Keratinocyte (primary cell): Measurements from ENCODE around the gene CEBPG. TPM values are rescaled to one million over a fixed set of nuclear protein-coding genes. Genes with fewer than 3 reads are reported as not detected.
A peak's percentile ranks its signal among the peaks of the same experiment; 100 is the strongest.

Experiments
- DNase-seq: peaks from one replicate; pipeline ENCODE4 v3.0.0-alpha.2; 2011; ENCODE audit warnings: low read depth, missing footprints, low spot score
- FAIRE-seq: peaks from 2 replicates; lab custom pipeline; 2011; peaks lifted over from hg19 to GRCh38; lab: Jason Lieb, UNC
- H2AFZ ChIP-seq: 2 replicates; pipeline ENCODE4 v1.6.0; 2012; ENCODE audit warnings: low read length, control low read depth, inconsistent platforms; ENCODE audit not compliant: control insufficient read depth
- H3K27ac ChIP-seq: 2 replicates; pipeline ENCODE4 v1.5.1; 2011; ENCODE audit warnings: low read length; ENCODE audit not compliant: control insufficient read depth, insufficient read depth
- H3K27me3 ChIP-seq: 3 replicates; pipeline ENCODE4 v1.6.0; 2011; ENCODE audit warnings: low read length; ENCODE audit not compliant: control insufficient read depth, insufficient read depth; ENCODE audit errors: extremely low read depth
- H3K36me3 ChIP-seq, 2 experiments: 2 replicates in 1 of 2; 3 replicates in 1 of 2; pipeline ENCODE4 v1.5.1; 2011; ENCODE audit warnings: low read length in 2 of 2, mild to moderate bottlenecking in 1 of 2; ENCODE audit not compliant: control insufficient read depth in 2 of 2, insufficient read depth in 2 of 2; ENCODE audit errors: extremely low read depth in 1 of 2
- H3K4me1 ChIP-seq: 3 replicates; pipeline ENCODE4 v1.5.1; 2011; ENCODE audit warnings: low read length; ENCODE audit not compliant: control insufficient read depth, insufficient read depth; ENCODE audit errors: extremely low read depth
- H3K4me2 ChIP-seq: 3 replicates; pipeline ENCODE4 v1.6.0; 2011; ENCODE audit warnings: low read depth, low read length; ENCODE audit not compliant: control insufficient read depth, insufficient read depth; ENCODE audit errors: extremely low read depth
- H3K4me3 ChIP-seq, 3 experiments: fragments of 200-600 bp in 1 of 3; sonication (generic) in 1 of 3; 2 replicates in 2 of 3; 3 replicates in 1 of 3; pipeline ENCODE4 v1.5.1; 2011 to 2016; ENCODE audit warnings: low read length in 3 of 3, mild to moderate bottlenecking in 3 of 3, control low read depth in 2 of 3, inconsistent platforms in 1 of 3, low read depth in 1 of 3, mixed read lengths in 1 of 3, mixed run types in 1 of 3, moderate library complexity in 1 of 3; ENCODE audit not compliant: control insufficient read depth in 2 of 3, insufficient read depth in 2 of 3; ENCODE audit errors: extremely low read depth in 1 of 3
- H3K79me2 ChIP-seq: 2 replicates; pipeline ENCODE4 v1.6.0; 2012; ENCODE audit warnings: low read length; ENCODE audit not compliant: control insufficient read depth, insufficient read depth
- H3K9ac ChIP-seq: 3 replicates; pipeline ENCODE4 v1.6.0; 2011; ENCODE audit warnings: low read length; ENCODE audit not compliant: control insufficient read depth, insufficient read depth; ENCODE audit errors: extremely low read depth
- H3K9me1 ChIP-seq: 3 replicates; pipeline ENCODE4 v1.6.0; 2011; ENCODE audit warnings: low read length; ENCODE audit not compliant: control insufficient read depth, insufficient read depth; ENCODE audit errors: extremely low read depth
- H3K9me3 ChIP-seq: 2 replicates; pipeline ENCODE4 v1.5.1; 2012; ENCODE audit warnings: low read depth, low read length; ENCODE audit not compliant: control insufficient read depth
- H4K20me1 ChIP-seq: 3 replicates; pipeline ENCODE4 v1.6.0; 2011; ENCODE audit warnings: low read length; ENCODE audit not compliant: control insufficient read depth, insufficient read depth; ENCODE audit errors: extremely low read depth
- EZH2 ChIP-seq: IDR thresholded peaks from one replicate; pipeline ENCODE4 v1.6.1; 2012; ENCODE audit warnings: inconsistent platforms, mild to moderate bottlenecking, low read length, moderate library complexity
- dilution Hi-C: fragments of 300-500 bp; cut with MboI; formaldehyde crosslinking; loops from one replicate; pipeline ENCODE4 v1.7.0; 2020; ENCODE audit warnings: low sequenced_read_pairs; ENCODE audit not compliant: extremely low pct_ligation_motif_present
- polyA plus RNA-seq, 5 experiments: library from polyadenylated mRNA; depleted of rRNA in 3 of 5; stranded (reverse) in 3 of 5; stranded (forward) in 1 of 5; unstranded in 1 of 5; fragments of >200 nt; gene quantifications; 1 replicate in 1 of 5; 2 replicates in 3 of 5; 3 replicates in 1 of 5; pipeline versions ENCODE4 v1.2.1 to v1.2.3, GENCODE V29; 2011 to 2012; ENCODE audit warnings: missing spikeins in 2 of 5, low read depth in 1 of 5, low replicate concordance in 1 of 5
- TF ChIP-seq, protein P1 (sequence below), 3 experiments: IDR thresholded peaks in 1 of 3; conservative IDR thresholded peaks in 1 of 3; optimal IDR thresholded peaks in 1 of 3; 2 replicates in 2 of 3; 3 replicates in 1 of 3; pipeline versions ENCODE3 to v1.5.1; 2011; ENCODE audit warnings: low read length in 3 of 3, mild to moderate bottlenecking in 3 of 3, moderate library complexity in 2 of 3, control low read depth in 1 of 3, inconsistent platforms in 1 of 3; ENCODE audit not compliant: insufficient read depth in 2 of 3; ENCODE audit errors: extremely low read depth in 1 of 3

Gene CEBPG
- polyA plus RNA-seq, 1 donor (not counting 4 experiments of a cell fraction or from before 2014, with no cell fraction given) = 31.9 TPM

DNA sequence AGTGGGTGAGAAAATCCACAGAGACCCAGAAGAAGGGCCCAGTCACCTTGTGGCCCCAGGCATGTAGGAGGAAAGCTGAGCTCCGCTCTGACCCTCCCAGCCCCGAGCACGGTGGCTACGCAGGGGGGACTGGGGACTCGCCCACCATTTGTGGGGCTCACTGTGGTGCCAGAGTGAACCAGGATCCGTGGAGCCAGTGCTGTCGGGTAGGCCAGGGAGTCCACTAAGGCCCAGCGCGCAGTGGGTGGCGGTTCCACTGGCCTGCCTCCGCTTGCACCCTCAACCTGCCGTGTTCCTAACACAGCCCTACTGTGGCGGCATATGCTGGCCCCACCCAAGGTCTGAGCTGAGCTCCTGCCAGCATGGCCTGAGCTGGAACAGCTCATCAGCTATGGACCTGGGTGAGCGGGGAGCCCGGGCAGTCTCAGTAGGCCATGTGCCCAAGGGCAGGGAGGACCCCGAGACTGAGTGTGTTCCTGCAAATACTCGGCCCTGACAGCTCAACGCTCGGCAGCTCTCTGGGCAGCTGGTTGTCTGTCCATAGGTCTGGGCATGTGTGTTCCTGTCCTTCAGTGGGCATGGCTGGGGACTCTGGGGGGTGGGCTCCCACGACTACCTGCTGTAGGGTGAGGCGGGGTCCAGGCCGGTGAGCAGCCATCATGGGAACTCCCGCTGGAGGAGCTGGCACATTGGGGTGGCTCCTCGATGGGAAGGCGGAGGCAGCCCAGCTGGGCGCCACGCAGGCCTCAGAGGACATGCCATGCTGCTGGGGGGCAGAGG is 36.6 kb downstream of the CEBPG start:
- Histone ChIP-seq H4K20me1 (no peaks in the 10 kb centered on the region), H2AFZ (no peak overlapping the region), H3K4me2 (no peak overlapping the region), H3K4me1 (no peaks in the 10 kb centered on the region), H3K27me3 (no peaks in the 10 kb centered on the region), H3K9ac (no peak overlapping the region), H3K36me3 (no peaks in the 10 kb centered on the region), H3K9me1 (no peaks in the 10 kb centered on the region), H3K9me3 (no peaks in the 10 kb centered on the region), H3K79me2 (no peaks in the 10 kb centered on the region), H3K4me3 (no peak overlapping the region), H3K27ac (no peak overlapping the region)
- TF ChIP-seq, protein P1, sequence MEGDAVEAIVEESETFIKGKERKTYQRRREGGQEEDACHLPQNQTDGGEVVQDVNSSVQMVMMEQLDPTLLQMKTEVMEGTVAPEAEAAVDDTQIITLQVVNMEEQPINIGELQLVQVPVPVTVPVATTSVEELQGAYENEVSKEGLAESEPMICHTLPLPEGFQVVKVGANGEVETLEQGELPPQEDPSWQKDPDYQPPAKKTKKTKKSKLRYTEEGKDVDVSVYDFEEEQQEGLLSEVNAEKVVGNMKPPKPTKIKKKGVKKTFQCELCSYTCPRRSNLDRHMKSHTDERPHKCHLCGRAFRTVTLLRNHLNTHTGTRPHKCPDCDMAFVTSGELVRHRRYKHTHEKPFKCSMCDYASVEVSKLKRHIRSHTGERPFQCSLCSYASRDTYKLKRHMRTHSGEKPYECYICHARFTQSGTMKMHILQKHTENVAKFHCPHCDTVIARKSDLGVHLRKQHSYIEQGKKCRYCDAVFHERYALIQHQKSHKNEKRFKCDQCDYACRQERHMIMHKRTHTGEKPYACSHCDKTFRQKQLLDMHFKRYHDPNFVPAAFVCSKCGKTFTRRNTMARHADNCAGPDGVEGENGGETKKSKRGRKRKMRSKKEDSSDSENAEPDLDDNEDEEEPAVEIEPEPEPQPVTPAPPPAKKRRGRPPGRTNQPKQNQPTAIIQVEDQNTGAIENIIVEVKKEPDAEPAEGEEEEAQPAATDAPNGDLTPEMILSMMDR (optimal IDR thresholded peaks at IDR 0.05 in 1 of 3, IDR thresholded peaks at IDR 0.05 in 1 of 3, conservative IDR thresholded peaks at IDR 0.05 in 1 of 3; ENCODE audit: extremely low read depth in 1 of 3, insufficient read depth in 2 of 3, low read length in 3 of 3) = no peak
- TF ChIP-seq EZH2 = no peak
- DNase-seq (no peak), FAIRE-seq (no peak)
- dilution Hi-C loops = no loop called here

DNA sequence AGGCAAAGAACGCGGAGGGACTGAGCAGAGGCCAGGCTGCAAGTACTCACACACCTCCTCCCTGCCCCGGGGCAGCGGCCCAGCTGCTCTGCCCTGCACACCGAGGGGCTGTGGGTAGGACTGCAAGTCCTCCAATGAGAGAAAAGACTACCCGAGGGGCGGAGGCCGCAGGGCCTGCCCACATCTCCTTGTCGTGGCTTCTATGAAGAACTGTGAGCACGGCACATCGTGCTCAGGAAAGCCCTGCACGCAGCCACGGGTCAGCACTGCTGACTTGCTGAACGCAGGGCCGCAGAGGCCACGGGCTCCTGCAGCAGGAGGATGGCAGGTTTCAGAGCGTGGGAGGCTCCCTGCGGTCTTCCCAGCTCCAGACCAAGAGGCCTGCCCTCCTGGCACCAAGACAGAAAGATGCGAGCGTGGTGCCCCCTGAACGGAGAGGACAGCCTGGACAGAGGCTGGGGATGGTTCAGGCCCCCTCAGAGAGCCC is 37.4 kb downstream of the CEBPG start:
- DNase-seq = peak; percentile 11
- H3K9me1 ChIP-seq = no peaks in the 10 kb centered on the region
- H3K27ac ChIP-seq = no peak overlapping the region
- FAIRE-seq = no peak
- dilution Hi-C loops = no loop called here
- H3K4me2 ChIP-seq = no peak overlapping the region
- no peak overlapping the region for H3K4me3 ChIP-seq
- H3K4me1 ChIP-seq = no peaks in the 10 kb centered on the region
- no peak overlapping the region for H3K9ac ChIP-seq
- H3K79me2 ChIP-seq = no peaks in the 10 kb centered on the region
- no peaks in the 10 kb centered on the region for H3K27me3 ChIP-seq
- no peak for TF ChIP-seq EZH2
- TF ChIP-seq, protein P1 (optimal IDR thresholded peaks at IDR 0.05 in 1 of 3, IDR thresholded peaks at IDR 0.05 in 1 of 3, conservative IDR thresholded peaks at IDR 0.05 in 1 of 3; ENCODE audit: extremely low read depth in 1 of 3, insufficient read depth in 2 of 3, low read length in 3 of 3) = no peak
- no peak overlapping the region for H2AFZ ChIP-seq
- no peaks in the 10 kb centered on the region for H3K9me3 ChIP-seq
- no peaks in the 10 kb centered on the region for H3K36me3 ChIP-seq
- no peaks in the 10 kb centered on the region for H4K20me1 ChIP-seq
